ENCODE data around the gene RCC2. TPM values are rescaled to one million over a fixed set of nuclear protein-coding genes. Genes with fewer than 3 reads are reported as not detected.

The RCC2 gene
- total RNA-seq, 4 donors from 2014 or later, result 17.4 to 24.0 (median 21.5) TPM

- no peak for TF ChIP-seq CTCF (IDR thresholded peaks at IDR 0.05; ENCODE audit: low read depth)
Observed at GRCh38 chr1:17360272-17360956, 79.1 kb downstream of the RCC2 start.

GRCh38 chr1:17359808-17360207 lies 79.7 kb downstream of the RCC2 start:
- no peak for TF ChIP-seq CTCF (IDR thresholded peaks at IDR 0.05; ENCODE audit: low read depth)

- no peak for TF ChIP-seq CTCF (IDR thresholded peaks at IDR 0.05; ENCODE audit: low read depth)
Observed at GRCh38 chr1:17359031-17359430, 80.4 kb downstream of the RCC2 start.

GRCh38 chr1:17358557-17358956 lies 80.9 kb downstream of the RCC2 start:
- no peak for TF ChIP-seq CTCF (IDR thresholded peaks at IDR 0.05; ENCODE audit: low read depth)

Other genes with a start within 250 kb of the RCC2 start
- gene PADI1, start 234.5 kb downstream of the RCC2 start, total RNA-seq, result not detected
- gene PADI3, start 190.6 kb downstream of the RCC2 start, total RNA-seq, result not detected
- 1 to 10 TPM in 1 of 4 donors, under 1 TPM in 1, not detected in 2; 0.22 to 1.3 TPM for gene PADI4, start 131.5 kb downstream of the RCC2 start, total RNA-seq
- not detected for gene PADI6, start 67.5 kb downstream of the RCC2 start, total RNA-seq
- gene ARHGEF10L, start 100.0 kb upstream of the RCC2 start, total RNA-seq, result 10 to 100 TPM; 19.1 to 54.6 (median 41.7) TPM